ENCODE results near the gene HERC2.

Gene HERC2

GRCh38 chr15:28093752-28094535 lies 228.0 kb downstream of the HERC2 start:
- no peak for DNase-seq

GRCh38 chr15:28091313-28091712 lies 230.7 kb downstream of the HERC2 start:
- DNase-seq = no peak

- peak; percentile 50 for DNase-seq
Measured at GRCh38 chr15:28086175-28086703, 235.7 kb downstream of the HERC2 start.

- no peak for DNase-seq
Measured at GRCh38 chr15:28085489-28086174, 236.3 kb downstream of the HERC2 start.

GRCh38 chr15:28084547-28084946 lies 237.4 kb downstream of the HERC2 start:
- DNase-seq = no peak

GRCh38 chr15:28082891-28083684 lies 238.9 kb downstream of the HERC2 start:
- no peak for DNase-seq

GRCh38 chr15:28081594-28081993 lies 240.4 kb downstream of the HERC2 start:
- DNase-seq = no peak

- DNase-seq = no peak
Measured at GRCh38 chr15:28080386-28080785, 241.6 kb downstream of the HERC2 start.

GRCh38 chr15:28079313-28079969 lies 242.5 kb downstream of the HERC2 start:
- no peak for DNase-seq

- DNase-seq = no peak
Measured at GRCh38 chr15:28078191-28078719, 243.7 kb downstream of the HERC2 start.

GRCh38 chr15:28075573-28075972 lies 246.4 kb downstream of the HERC2 start:
- DNase-seq = no peak

GRCh38 chr15:28068930-28069329 lies 253.0 kb downstream of the HERC2 start:
- no peak for DNase-seq

GRCh38 chr15:28066231-28066630 lies 255.7 kb downstream of the HERC2 start:
- no peak for DNase-seq

Measured in CD4-positive, alpha-beta T cell treated with Interleukin-15 for 1 hour (primary cell).